ENCODE data around the gene MAP3K10. TPM values are rescaled to one million over a fixed set of nuclear protein-coding genes. Genes with fewer than 3 reads are reported as not detected.

The MAP3K10 gene
- polyA plus RNA-seq, 1 donor from 2014 or later, result 18.3 TPM

DNA sequence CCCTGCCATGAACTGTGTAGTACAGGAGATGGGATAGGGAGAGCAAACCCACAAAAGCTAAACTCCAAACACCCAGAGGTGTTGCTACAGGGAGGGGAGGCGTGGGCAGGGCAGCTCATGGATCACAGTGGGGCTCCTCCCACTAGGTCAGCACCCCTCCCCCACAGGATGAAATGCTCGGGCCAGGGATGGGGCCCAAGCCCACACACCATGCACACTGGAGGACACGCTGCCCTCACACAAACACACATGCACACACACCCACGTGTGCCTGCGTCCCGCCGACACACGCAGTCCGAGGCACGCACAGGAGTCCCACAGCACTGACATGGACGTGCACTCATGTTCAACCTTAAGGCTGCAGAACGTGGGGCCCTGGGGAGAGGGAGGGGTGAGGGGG lies 41.3 kb downstream of the MAP3K10 start:
- Histone ChIP-seq H3K79me2 (replicated peaks; ENCODE audit: insufficient read depth, low read length) (no peaks in the 10 kb centered on the region), H3K9me3 (ENCODE audit: low read length) (no peaks in the 10 kb centered on the region), H2AFZ (ENCODE audit: low read depth, low read length) (no peak overlapping the region), H3K9ac (ENCODE audit: low read length) (no peak overlapping the region), H3K4me2 (ENCODE audit: low read length) (no peak overlapping the region), H4K20me1 (ENCODE audit: insufficient read depth) (no peaks in the 10 kb centered on the region), H3K9me2 (ENCODE audit: insufficient read depth, low read length) (no peaks in the 10 kb centered on the region), H3F3A (ENCODE audit: insufficient read depth, low read length, poor library complexity, severe bottlenecking) (no peaks in the 10 kb centered on the region), H3K27ac (ENCODE audit: low read length) (no peak overlapping the region), H3K36me3 (ENCODE audit: insufficient read depth, low read length) (no peaks in the 10 kb centered on the region), H3K4me3 (ENCODE audit: low read length) (no peak overlapping the region), H3K27me3 (ENCODE audit: insufficient read depth, low read depth, low read length) (no peaks in the 10 kb centered on the region)
- TF ChIP-seq POLR2AphosphoS5 (IDR thresholded peaks at IDR 0.05) (no peak), EP300 (conservative IDR thresholded peaks at IDR 0.05; ENCODE audit: poor library complexity, severe bottlenecking) (no peak), MXI1 (conservative IDR thresholded peaks at IDR 0.05; ENCODE audit: poor library complexity, severe bottlenecking) (no peak), RAD21 (conservative IDR thresholded peaks at IDR 0.05) (no peak), TAF1 (IDR thresholded peaks at IDR 0.05; ENCODE audit: low read depth) (no peak)
- TF ChIP-seq, protein P1, sequence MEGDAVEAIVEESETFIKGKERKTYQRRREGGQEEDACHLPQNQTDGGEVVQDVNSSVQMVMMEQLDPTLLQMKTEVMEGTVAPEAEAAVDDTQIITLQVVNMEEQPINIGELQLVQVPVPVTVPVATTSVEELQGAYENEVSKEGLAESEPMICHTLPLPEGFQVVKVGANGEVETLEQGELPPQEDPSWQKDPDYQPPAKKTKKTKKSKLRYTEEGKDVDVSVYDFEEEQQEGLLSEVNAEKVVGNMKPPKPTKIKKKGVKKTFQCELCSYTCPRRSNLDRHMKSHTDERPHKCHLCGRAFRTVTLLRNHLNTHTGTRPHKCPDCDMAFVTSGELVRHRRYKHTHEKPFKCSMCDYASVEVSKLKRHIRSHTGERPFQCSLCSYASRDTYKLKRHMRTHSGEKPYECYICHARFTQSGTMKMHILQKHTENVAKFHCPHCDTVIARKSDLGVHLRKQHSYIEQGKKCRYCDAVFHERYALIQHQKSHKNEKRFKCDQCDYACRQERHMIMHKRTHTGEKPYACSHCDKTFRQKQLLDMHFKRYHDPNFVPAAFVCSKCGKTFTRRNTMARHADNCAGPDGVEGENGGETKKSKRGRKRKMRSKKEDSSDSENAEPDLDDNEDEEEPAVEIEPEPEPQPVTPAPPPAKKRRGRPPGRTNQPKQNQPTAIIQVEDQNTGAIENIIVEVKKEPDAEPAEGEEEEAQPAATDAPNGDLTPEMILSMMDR (IDR thresholded peaks at IDR 0.05; ENCODE audit: poor library complexity, severe bottlenecking), result no peak

DNA sequence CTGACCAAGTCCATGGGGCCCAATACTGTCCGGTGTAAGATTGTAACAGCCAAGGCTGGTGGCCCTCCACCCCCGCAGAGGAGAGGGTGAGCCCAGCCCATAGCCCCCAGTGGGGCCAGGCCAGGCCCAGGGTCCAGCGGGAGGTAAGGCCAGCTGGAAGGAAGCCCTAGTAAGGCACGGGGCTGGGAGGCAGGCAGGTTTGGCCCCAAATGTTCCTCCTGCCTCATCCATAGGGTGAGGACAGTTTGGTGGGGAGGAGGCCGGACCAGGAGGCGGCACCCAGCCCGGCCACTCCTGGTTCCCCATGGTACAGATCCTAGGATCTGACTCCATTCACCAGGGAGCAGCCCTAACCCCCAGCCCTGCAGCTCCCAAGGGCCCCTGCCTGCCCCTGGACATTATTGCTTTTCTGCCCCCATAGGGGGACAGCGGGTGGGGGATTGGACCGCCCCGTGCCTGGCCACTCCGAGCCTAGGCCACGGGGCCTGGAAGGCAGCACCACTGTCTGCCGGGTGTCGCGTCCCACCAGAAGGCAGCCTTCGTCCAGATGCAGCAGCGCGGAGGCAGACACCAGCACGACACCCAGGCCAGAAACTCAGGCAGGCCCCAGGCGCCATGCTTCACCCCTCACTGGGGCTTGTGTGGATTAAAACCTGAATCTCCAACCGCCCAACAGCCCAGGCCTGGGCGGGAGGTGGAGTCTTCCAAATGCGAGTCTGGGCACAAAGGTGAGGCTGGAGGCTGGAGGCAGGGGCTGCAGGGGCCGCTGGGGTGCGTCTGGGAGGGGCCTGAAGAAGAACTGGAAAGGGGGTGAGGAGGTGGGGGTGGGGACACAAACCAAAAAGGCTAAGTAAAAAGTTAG lies 42.0 kb downstream of the MAP3K10 start:
- H3K27me3 ChIP-seq (ENCODE audit: insufficient read depth, low read depth, low read length), result no peaks in the 10 kb centered on the region
- H4K20me1 ChIP-seq (ENCODE audit: insufficient read depth), result no peaks in the 10 kb centered on the region
- no peak for TF ChIP-seq EZH2 (IDR thresholded peaks at IDR 0.05; ENCODE audit: borderline replicate concordance, insufficient read depth, low read length, poor library complexity, severe bottlenecking)
- TF ChIP-seq, protein P2, sequence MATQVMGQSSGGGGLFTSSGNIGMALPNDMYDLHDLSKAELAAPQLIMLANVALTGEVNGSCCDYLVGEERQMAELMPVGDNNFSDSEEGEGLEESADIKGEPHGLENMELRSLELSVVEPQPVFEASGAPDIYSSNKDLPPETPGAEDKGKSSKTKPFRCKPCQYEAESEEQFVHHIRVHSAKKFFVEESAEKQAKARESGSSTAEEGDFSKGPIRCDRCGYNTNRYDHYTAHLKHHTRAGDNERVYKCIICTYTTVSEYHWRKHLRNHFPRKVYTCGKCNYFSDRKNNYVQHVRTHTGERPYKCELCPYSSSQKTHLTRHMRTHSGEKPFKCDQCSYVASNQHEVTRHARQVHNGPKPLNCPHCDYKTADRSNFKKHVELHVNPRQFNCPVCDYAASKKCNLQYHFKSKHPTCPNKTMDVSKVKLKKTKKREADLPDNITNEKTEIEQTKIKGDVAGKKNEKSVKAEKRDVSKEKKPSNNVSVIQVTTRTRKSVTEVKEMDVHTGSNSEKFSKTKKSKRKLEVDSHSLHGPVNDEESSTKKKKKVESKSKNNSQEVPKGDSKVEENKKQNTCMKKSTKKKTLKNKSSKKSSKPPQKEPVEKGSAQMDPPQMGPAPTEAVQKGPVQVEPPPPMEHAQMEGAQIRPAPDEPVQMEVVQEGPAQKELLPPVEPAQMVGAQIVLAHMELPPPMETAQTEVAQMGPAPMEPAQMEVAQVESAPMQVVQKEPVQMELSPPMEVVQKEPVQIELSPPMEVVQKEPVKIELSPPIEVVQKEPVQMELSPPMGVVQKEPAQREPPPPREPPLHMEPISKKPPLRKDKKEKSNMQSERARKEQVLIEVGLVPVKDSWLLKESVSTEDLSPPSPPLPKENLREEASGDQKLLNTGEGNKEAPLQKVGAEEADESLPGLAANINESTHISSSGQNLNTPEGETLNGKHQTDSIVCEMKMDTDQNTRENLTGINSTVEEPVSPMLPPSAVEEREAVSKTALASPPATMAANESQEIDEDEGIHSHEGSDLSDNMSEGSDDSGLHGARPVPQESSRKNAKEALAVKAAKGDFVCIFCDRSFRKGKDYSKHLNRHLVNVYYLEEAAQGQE (IDR thresholded peaks at IDR 0.05; ENCODE audit: borderline replicate concordance), result no peak
- TF ChIP-seq POLR2AphosphoS5 (IDR thresholded peaks at IDR 0.05), result no peak
- H3K4me2 ChIP-seq (ENCODE audit: low read length), result no peak overlapping the region
- H3K36me3 ChIP-seq (ENCODE audit: insufficient read depth, low read length), result no peaks in the 10 kb centered on the region
- H2AFZ ChIP-seq (ENCODE audit: low read depth, low read length), result no peak overlapping the region
- no peaks in the 10 kb centered on the region for H3K79me2 ChIP-seq (replicated peaks; ENCODE audit: insufficient read depth, low read length)
- H3K9me3 ChIP-seq (ENCODE audit: low read length), result no peaks in the 10 kb centered on the region
- H3K27ac ChIP-seq (ENCODE audit: low read length), result no peak overlapping the region
- H3F3A ChIP-seq (ENCODE audit: insufficient read depth, low read length, poor library complexity, severe bottlenecking), result no peaks in the 10 kb centered on the region
- no peak overlapping the region for H3K9ac ChIP-seq (ENCODE audit: low read length)
- H3K9me2 ChIP-seq (ENCODE audit: insufficient read depth, low read length), result no peaks in the 10 kb centered on the region
- H3K4me3 ChIP-seq (ENCODE audit: low read length), result no peak overlapping the region

Data from neural cell (in vitro differentiated cells).